NCI-H774 (cell line): Measurements from ENCODE around the gene SMC1B.
A peak's percentile ranks its signal among the peaks of the same experiment; 100 is the strongest.

Experiments
- DNase-seq: peaks from one replicate; lab custom pipeline; 2025; lab: John Stamatoyannopoulos, UW

Gene SMC1B

GRCh38 chr22:45318558-45319323 is 94.7 kb downstream of the SMC1B start:
- DNase-seq, result no peak

- peak; percentile 34 for DNase-seq
These were observed 95.2 kb downstream of the SMC1B start for GRCh38 chr22:45318168-45318557.

- DNase-seq, result no peak
These were observed 95.7 kb downstream of the SMC1B start for GRCh38 chr22:45317551-45318167.

GRCh38 chr22:45316796-45317526 is 96.4 kb downstream of the SMC1B start:
- DNase-seq, result no peak

- DNase-seq, result no peak
These were observed 98.6 kb downstream of the SMC1B start for GRCh38 chr22:45314786-45315185.

GRCh38 chr22:45314054-45314721 is 99.2 kb downstream of the SMC1B start:
- no peak for DNase-seq

GRCh38 chr22:45312856-45313255 is 100.5 kb downstream of the SMC1B start:
- DNase-seq, result no peak

- no peak for DNase-seq
These were observed 101.0 kb downstream of the SMC1B start for GRCh38 chr22:45312415-45312814.

- no peak for DNase-seq
These were observed 102.3 kb downstream of the SMC1B start for GRCh38 chr22:45310977-45311531.

- DNase-seq, result no peak
These were observed 102.9 kb downstream of the SMC1B start for GRCh38 chr22:45310331-45310976.

- peak; percentile 67 for DNase-seq
These were observed 103.8 kb downstream of the SMC1B start, which contains the start of gene FAM118A for GRCh38 chr22:45309422-45310227. FAM118A (plus strand) TSS chr22:45309934; CDS start chr22:45322380, 12,446 bp downstream.

GRCh38 chr22:45308957-45309421 is 104.4 kb downstream of the SMC1B start:
- no peak for DNase-seq

- no peak for DNase-seq
These were observed 104.9 kb downstream of the SMC1B start for GRCh38 chr22:45308391-45308956.

GRCh38 chr22:45306139-45306538 is 107.3 kb downstream of the SMC1B start:
- no peak for DNase-seq

GRCh38 chr22:45305456-45306075 is 107.8 kb downstream of the SMC1B start:
- DNase-seq, result no peak

GRCh38 chr22:45304971-45305370 is 108.4 kb downstream of the SMC1B start:
- no peak for DNase-seq

GRCh38 chr22:45303181-45303580 is 110.2 kb downstream of the SMC1B start:
- DNase-seq, result no peak

- no peak for DNase-seq
These were observed 110.6 kb downstream of the SMC1B start for GRCh38 chr22:45302751-45303150.

GRCh38 chr22:45298934-45299505 is 114.4 kb downstream of the SMC1B start:
- no peak for DNase-seq
